ENCODE results near the gene SH3PXD2A.
A peak's percentile ranks its signal among the peaks of the same experiment; 100 is the strongest.

SH3PXD2A gene

GRCh38 chr10:103581499-103581898 lies 273.9 kb downstream of the SH3PXD2A start:
- DNase-seq (ENCODE audit: low spot score): no peak

- DNase-seq (ENCODE audit: low spot score): no peak
These were observed 274.9 kb downstream of the SH3PXD2A start for GRCh38 chr10:103580430-103580829.

GRCh38 chr10:103580011-103580410 lies 275.4 kb downstream of the SH3PXD2A start:
- no peak for DNase-seq (ENCODE audit: low spot score)

- no peak for DNase-seq (ENCODE audit: low spot score)
These were observed 276.5 kb downstream of the SH3PXD2A start for GRCh38 chr10:103578782-103579382.

- DNase-seq (ENCODE audit: low spot score): no peak
These were observed 278.5 kb downstream of the SH3PXD2A start for GRCh38 chr10:103576862-103577261.

GRCh38 chr10:103576076-103576471 lies 279.3 kb downstream of the SH3PXD2A start:
- DNase-seq (ENCODE audit: low spot score): no peak

- DNase-seq (ENCODE audit: low spot score): no peak
These were observed 279.8 kb downstream of the SH3PXD2A start for GRCh38 chr10:103575416-103576075.

- no peak for DNase-seq (ENCODE audit: low spot score)
These were observed 281.0 kb downstream of the SH3PXD2A start for GRCh38 chr10:103574097-103575061.

GRCh38 chr10:103573205-103573487 lies 282.2 kb downstream of the SH3PXD2A start:
- DNase-seq (ENCODE audit: low spot score): no peak

GRCh38 chr10:103572347-103573204 lies 282.8 kb downstream of the SH3PXD2A start:
- DNase-seq (ENCODE audit: low spot score): no peak

GRCh38 chr10:103571656-103571975 lies 283.8 kb downstream of the SH3PXD2A start:
- no peak for DNase-seq (ENCODE audit: low spot score)

GRCh38 chr10:103570844-103571655 lies 284.3 kb downstream of the SH3PXD2A start:
- DNase-seq (ENCODE audit: low spot score): no peak

GRCh38 chr10:103569896-103570295 lies 285.5 kb downstream of the SH3PXD2A start:
- no peak for DNase-seq (ENCODE audit: low spot score)

- DNase-seq (ENCODE audit: low spot score): no peak
These were observed 286.9 kb downstream of the SH3PXD2A start for GRCh38 chr10:103568505-103568904.

GRCh38 chr10:103566536-103566935 lies 288.8 kb downstream of the SH3PXD2A start:
- DNase-seq (ENCODE audit: low spot score): no peak

GRCh38 chr10:103564776-103565520 lies 290.4 kb downstream of the SH3PXD2A start:
- DNase-seq (ENCODE audit: low spot score): peak; percentile 54

GRCh38 chr10:103564116-103564501 lies 291.3 kb downstream of the SH3PXD2A start:
- DNase-seq (ENCODE audit: low spot score): no peak

GRCh38 chr10:103563231-103564115 lies 291.9 kb downstream of the SH3PXD2A start:
- DNase-seq (ENCODE audit: low spot score): no peak

- DNase-seq (ENCODE audit: low spot score): no peak
These were observed 293.0 kb downstream of the SH3PXD2A start for GRCh38 chr10:103562383-103562782.

- DNase-seq (ENCODE audit: low spot score): no peak
These were observed 294.5 kb downstream of the SH3PXD2A start for GRCh38 chr10:103560886-103561285.

Measured in AG08396 (cell line).